GM04504 (cell line): Measurements from ENCODE around the gene NCEH1.
"Not testable (repeated sequence)": the region's sequence is repeated elsewhere in the genome, so short reads cannot be mapped to it uniquely, and the experiment has no call there.

Experiments
- DNase-seq: peaks from one replicate; pipeline ENCODE4 v3.0.0-alpha.2; 2012; ENCODE audit warnings: low read depth

The NCEH1 gene

GRCh38 chr3:172710664-172711453, at the start of gene NCEH1:
Gene NCEH1 (minus strand): TSS chr3:172711067. CDS start chr3:172710984, 83 bp downstream.
- DNase-seq = peak; percentile 99

- DNase-seq = peak; percentile 13
Measured at GRCh38 chr3:172760416-172760815, 49.5 kb upstream of the NCEH1 start.

GRCh38 chr3:172753125-172753524, 42.3 kb upstream of the NCEH1 start:
- DNase-seq = no peak

- no peak for DNase-seq
Measured at GRCh38 chr3:172752651-172753050, 41.8 kb upstream of the NCEH1 start.

- DNase-seq = peak; percentile 6
Measured at GRCh38 chr3:172751175-172751704, 40.4 kb upstream of the NCEH1 start.

- DNase-seq = peak; percentile 100
Measured at GRCh38 chr3:172750368-172751174, 39.7 kb upstream of the NCEH1 start, which contains the start of gene ECT2. Gene ECT2 (plus strand): TSS chr3:172750726. CDS start chr3:172754531, 3,805 bp downstream.

- DNase-seq = no peak
Measured at GRCh38 chr3:172750069-172750367, 39.2 kb upstream of the NCEH1 start.

GRCh38 chr3:172749230-172749965, 38.5 kb upstream of the NCEH1 start:
- peak; percentile 88 for DNase-seq

GRCh38 chr3:172746475-172746874, 35.6 kb upstream of the NCEH1 start:
- no peak for DNase-seq

- DNase-seq = no peak
Measured at GRCh38 chr3:172739462-172739861, 28.6 kb upstream of the NCEH1 start.

- DNase-seq = no peak
Measured at GRCh38 chr3:172735014-172735413, 24.1 kb upstream of the NCEH1 start.

GRCh38 chr3:172726380-172726779, 15.5 kb upstream of the NCEH1 start:
- no peak for DNase-seq

- DNase-seq = not testable (repeated sequence)
Measured at GRCh38 chr3:172722536-172723040, 11.7 kb upstream of the NCEH1 start.

- DNase-seq = no peak
Measured at GRCh38 chr3:172717493-172718088, 6.7 kb upstream of the NCEH1 start.

GRCh38 chr3:172716476-172716875, 5.6 kb upstream of the NCEH1 start:
- DNase-seq = no peak

- DNase-seq = no peak
Measured at GRCh38 chr3:172713316-172713715, 2.4 kb upstream of the NCEH1 start.

- no peak for DNase-seq
Measured at GRCh38 chr3:172711454-172711795, 558 bp upstream of the NCEH1 start.

- DNase-seq = no peak
Measured at GRCh38 chr3:172709774-172710663, 848 bp downstream of the NCEH1 start.

GRCh38 chr3:172708921-172709773, 1.7 kb downstream of the NCEH1 start:
- DNase-seq = no peak

- no peak for DNase-seq
Measured at GRCh38 chr3:172707967-172708366, 2.9 kb downstream of the NCEH1 start.
